ENCODE results near the gene REG3G.

REG3G gene

DNA sequence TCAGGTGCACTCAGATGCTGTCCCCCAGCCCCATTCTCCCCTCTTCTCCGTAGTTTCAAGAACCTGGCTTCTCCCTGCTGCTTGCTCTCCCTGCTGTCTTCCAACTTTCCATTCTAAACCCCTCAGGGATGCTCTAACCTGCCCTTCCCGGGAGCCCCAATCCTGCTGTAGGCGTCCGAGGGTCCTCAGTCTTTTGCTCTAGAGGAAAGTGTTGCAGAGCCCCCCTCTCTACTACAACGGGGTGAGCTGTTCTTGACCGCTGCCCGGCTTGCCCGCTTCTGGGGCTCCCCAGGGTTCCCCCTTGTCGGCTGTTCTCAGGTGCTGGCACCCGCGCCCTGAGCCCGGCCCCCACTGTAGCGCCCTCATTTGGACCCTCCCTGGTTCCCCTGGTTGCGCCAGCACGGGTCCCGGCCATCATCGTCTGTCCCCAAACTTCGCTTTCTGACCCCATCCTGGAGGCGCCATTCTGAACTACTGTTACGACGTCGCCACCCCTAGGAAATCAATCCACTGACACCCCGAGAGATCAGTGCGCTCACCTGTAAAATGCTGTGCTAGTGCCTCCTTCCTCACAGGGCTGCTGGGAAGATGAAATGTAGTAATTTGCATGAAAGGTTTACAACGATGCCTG lies 31.9 kb upstream of the REG3G start:
- TF ChIP-seq POLR2A (IDR thresholded peaks at IDR 0.05; ENCODE audit: low read depth, low read length), result no peak
- no peak for TF ChIP-seq POLR2AphosphoS5 (IDR thresholded peaks at IDR 0.05; ENCODE audit: low read depth, low read length)
- TF ChIP-seq TAF1 (IDR thresholded peaks at IDR 0.05; ENCODE audit: borderline replicate concordance, low read depth, low read length), result no peak
- no peak for DNase-seq (ENCODE audit: insufficient read length)
- no peak for FAIRE-seq

DNA sequence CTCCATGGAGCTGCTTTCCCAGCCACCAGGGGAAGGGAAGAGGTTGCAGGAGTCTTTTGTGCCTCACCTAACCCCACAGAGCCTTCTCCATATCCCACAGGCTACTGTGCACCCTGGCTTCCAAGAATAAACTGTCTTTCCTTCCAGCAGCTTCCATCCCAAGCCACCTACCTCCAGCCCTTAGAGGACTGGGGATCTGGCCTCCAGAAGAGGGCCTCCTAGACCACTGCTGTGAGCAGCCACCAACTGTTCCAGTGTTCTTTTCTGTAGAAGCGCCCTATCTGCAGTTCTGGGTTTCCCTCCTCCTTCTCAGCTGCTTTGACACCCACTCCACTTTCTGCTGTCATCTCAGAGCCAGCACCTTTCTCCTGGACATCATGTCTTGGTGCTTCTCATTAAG lies 30.7 kb upstream of the REG3G start:
- no peak for DNase-seq (ENCODE audit: insufficient read length)
- no peak for FAIRE-seq
- no peak for TF ChIP-seq POLR2A (IDR thresholded peaks at IDR 0.05; ENCODE audit: low read depth, low read length)
- TF ChIP-seq POLR2AphosphoS5 (IDR thresholded peaks at IDR 0.05; ENCODE audit: low read depth, low read length), result no peak

DNA sequence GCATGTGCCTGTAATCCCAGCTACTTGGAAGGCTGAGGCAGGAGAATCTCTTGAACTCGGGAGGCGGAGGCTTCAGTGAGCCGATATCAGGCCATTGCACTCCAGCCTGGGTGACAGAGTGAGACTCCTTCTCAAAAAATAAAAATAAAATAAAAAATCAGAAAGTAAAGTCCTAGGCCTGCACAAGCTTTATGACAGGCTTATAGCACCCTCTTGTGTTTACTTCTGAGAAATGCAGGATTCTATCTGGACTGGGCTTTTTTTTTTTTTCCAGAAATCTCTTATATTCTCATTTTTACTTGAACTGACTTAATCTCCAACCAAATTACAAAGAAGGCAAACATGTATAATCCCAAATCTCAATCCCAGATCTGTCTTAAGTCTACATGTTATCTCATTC lies 26.1 kb upstream of the REG3G start:
- TF ChIP-seq POLR2A (IDR thresholded peaks at IDR 0.05; ENCODE audit: low read depth, low read length) (no peak), POLR2AphosphoS5 (IDR thresholded peaks at IDR 0.05; ENCODE audit: low read depth, low read length) (no peak), TAF1 (IDR thresholded peaks at IDR 0.05; ENCODE audit: borderline replicate concordance, low read depth, low read length) (no peak)
- FAIRE-seq (no peak), DNase-seq (ENCODE audit: insufficient read length) (no peak)

DNA sequence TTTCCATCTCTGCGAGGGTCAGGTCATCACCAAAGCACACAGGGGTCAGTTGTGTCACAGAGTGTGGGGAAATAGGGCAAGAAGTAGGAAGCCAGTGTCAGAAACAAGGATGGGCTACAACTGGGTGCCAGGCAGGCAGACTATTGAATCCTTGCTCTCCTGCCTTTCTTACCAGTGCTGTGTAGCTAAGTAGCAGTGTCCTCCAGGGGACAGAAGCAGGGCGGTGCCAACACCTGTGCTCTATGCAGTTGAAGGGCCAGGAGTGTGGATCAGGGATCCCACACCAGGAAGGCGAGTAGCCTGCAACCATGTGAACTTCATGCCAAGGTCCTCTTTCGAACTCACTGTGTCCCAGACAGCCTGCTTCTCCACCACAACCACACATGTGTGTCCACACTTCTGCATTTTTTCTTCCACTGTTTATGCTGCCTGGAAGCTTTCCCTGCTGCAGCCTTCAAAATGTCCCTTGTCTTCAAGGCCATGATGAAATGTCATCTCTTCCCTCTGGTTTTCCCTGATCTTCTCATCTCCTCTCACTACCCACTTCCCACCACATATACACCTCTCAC lies 25.4 kb upstream of the REG3G start:
- no peak for FAIRE-seq
- DNase-seq (ENCODE audit: insufficient read length), result no peak
- no peak for TF ChIP-seq TAF1 (IDR thresholded peaks at IDR 0.05; ENCODE audit: borderline replicate concordance, low read depth, low read length)
- TF ChIP-seq POLR2A (IDR thresholded peaks at IDR 0.05; ENCODE audit: low read depth, low read length), result no peak
- TF ChIP-seq POLR2AphosphoS5 (IDR thresholded peaks at IDR 0.05; ENCODE audit: low read depth, low read length), result no peak

DNA sequence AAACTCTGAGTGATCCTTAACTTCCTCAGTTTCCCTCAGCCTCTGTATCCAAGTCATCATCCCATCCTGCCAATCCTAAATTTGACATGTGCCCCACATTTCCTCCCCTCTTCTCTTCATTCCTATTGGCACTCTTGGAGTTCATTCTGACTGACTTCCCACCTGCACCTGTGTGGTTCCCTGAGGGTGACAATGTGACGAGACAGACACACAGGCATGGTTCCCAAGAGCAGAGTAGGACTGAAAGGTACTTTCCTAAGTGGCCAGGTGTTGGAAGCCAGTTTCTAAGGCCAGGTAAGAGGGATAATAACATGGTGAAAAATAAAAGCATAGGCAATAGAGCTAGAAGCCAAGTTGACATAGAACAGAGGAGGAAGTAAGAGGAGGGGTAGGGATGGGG lies 24.2 kb upstream of the REG3G start:
- TF ChIP-seq TAF1 (IDR thresholded peaks at IDR 0.05; ENCODE audit: borderline replicate concordance, low read depth, low read length), result no peak
- no peak for TF ChIP-seq POLR2A (IDR thresholded peaks at IDR 0.05; ENCODE audit: low read depth, low read length)
- no peak for TF ChIP-seq POLR2AphosphoS5 (IDR thresholded peaks at IDR 0.05; ENCODE audit: low read depth, low read length)
- DNase-seq (ENCODE audit: insufficient read length) (no peak), FAIRE-seq (no peak)

DNA sequence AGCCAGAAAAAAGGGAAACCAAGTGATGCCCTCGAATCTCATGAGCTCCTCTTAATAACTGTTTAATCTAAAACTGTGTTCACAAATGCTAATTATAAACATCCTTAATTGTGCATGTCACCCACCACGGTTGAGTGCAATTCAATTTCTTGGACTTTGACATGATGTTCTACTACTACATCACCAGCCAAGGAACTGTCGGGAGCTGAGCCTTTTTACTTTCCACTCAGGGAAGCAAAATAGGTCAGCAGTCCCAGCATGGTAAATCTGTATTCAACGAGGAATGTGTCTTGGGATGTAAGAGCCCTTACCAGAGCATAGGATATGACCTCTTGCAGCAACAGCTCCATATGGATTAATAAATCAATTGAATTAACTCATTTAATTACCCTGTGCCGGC lies 20.8 kb upstream of the REG3G start:
- TF ChIP-seq TAF1 (IDR thresholded peaks at IDR 0.05; ENCODE audit: borderline replicate concordance, low read depth, low read length) (no peak), POLR2AphosphoS5 (IDR thresholded peaks at IDR 0.05; ENCODE audit: low read depth, low read length) (no peak), POLR2A (IDR thresholded peaks at IDR 0.05; ENCODE audit: low read depth, low read length) (no peak)
- DNase-seq (ENCODE audit: insufficient read length) (no peak), FAIRE-seq (no peak)

DNA sequence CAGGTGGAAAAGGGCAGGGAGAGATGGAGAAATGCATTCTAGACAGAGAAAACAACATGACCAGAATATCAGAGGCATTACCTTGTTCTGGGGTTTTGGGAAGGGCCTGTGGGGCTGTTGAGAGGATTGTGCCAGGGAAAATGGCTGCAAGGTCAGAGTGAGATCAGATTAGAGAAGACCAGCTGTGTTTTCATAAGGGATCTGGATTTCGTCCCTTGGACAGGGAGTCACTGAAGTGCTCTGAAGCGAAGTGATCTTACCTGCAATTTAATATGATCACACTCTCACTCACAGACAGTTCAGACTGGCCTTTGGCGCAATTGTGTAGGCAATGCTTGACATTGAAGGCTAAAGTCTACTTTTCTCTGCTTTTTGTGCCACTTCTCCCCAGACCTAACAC lies 20.3 kb upstream of the REG3G start:
- TF ChIP-seq POLR2AphosphoS5 (IDR thresholded peaks at IDR 0.05; ENCODE audit: low read depth, low read length), result no peak
- no peak for TF ChIP-seq POLR2A (IDR thresholded peaks at IDR 0.05; ENCODE audit: low read depth, low read length)
- no peak for TF ChIP-seq TAF1 (IDR thresholded peaks at IDR 0.05; ENCODE audit: borderline replicate concordance, low read depth, low read length)
- DNase-seq (ENCODE audit: insufficient read length) (no peak), FAIRE-seq (no peak)

DNA sequence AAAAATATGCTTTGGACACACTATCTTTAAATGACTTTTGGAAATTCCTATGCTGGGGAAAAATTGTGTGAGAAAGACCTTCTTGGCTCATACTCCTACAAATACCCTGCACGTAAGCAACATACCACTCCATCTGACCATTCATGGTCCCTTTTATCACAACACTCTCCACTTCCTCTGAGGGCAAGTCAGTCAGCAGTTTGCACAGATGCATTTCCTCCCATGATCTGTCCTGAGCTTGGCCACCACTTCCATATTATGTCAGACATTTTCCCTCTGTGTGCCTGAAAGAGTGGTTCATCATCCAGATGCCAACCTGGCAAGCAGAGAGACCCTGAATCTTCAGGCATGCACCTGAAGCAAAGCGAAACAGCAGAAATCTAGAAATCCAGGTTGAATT lies 16.1 kb upstream of the REG3G start:
- DNase-seq (ENCODE audit: insufficient read length), result no peak
- no peak for FAIRE-seq
- TF ChIP-seq POLR2AphosphoS5 (IDR thresholded peaks at IDR 0.05; ENCODE audit: low read depth, low read length), result no peak
- TF ChIP-seq POLR2A (IDR thresholded peaks at IDR 0.05; ENCODE audit: low read depth, low read length), result no peak
- no peak for TF ChIP-seq TAF1 (IDR thresholded peaks at IDR 0.05; ENCODE audit: borderline replicate concordance, low read depth, low read length)

DNA sequence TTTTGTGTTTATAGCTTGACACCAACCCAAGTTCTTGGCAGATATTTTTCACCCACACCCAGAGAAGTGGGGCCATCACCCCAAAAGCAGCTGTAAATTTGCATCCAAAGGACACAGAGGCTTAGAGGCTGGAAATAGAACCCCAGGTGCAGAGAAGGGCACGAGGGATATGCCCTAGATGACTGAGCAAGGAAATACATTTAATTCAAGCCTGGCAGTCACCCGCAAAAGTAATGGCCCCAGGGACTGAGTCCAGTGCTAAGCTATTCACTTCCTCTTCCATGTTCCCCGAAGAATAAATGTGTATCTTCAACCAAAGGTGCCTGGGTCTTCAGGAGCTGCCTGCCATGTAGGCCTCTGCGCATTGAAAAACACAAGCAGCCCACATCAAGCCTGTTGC lies 14.0 kb upstream of the REG3G start:
- no peak for FAIRE-seq
- TF ChIP-seq POLR2AphosphoS5 (IDR thresholded peaks at IDR 0.05; ENCODE audit: low read depth, low read length) (no peak), POLR2A (IDR thresholded peaks at IDR 0.05; ENCODE audit: low read depth, low read length) (no peak), TAF1 (IDR thresholded peaks at IDR 0.05; ENCODE audit: borderline replicate concordance, low read depth, low read length) (no peak)
- DNase-seq (ENCODE audit: insufficient read length), result no peak

DNA sequence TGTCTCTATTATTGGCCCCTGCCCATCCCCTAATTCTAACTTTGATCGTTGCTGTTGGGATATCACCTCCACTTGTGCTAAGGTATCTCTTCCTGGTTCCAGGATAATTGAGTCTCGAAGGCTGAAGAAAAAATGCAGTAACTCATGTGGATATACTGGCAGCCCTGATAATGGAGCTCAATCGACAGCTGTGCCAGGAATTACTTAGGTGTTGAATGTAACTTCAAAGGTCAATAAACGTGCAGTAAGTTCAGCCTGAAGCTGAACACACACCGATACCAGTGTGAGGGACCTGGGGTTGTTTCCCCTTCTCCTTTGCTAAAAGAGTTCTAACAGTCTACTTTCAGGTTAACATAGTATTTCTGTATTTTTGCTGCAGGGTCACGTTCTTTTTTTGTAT lies 11.9 kb upstream of the REG3G start:
- no peak for DNase-seq (ENCODE audit: insufficient read length)
- no peak for TF ChIP-seq TAF1 (IDR thresholded peaks at IDR 0.05; ENCODE audit: borderline replicate concordance, low read depth, low read length)
- no peak for TF ChIP-seq POLR2AphosphoS5 (IDR thresholded peaks at IDR 0.05; ENCODE audit: low read depth, low read length)
- TF ChIP-seq POLR2A (IDR thresholded peaks at IDR 0.05; ENCODE audit: low read depth, low read length), result no peak
- FAIRE-seq, result no peak

DNA sequence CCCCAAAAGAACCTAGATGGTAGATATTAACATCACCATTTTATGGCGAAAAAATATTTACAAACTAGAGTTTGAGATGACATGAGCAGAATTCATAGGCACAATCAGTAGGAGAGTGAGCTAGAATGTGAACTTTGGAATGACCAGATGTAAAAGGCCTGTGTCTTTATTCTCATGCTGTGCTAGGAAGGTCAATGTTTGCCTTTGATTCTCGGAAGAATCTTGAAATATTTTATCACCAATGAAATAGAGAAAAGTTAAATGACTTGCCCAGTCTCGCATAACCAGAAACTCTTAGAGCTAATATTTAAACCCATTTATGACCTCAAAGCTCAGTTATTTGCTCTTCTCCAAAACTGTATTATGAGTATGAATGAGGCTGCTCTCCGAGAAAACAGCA lies 9.2 kb upstream of the REG3G start:
- FAIRE-seq (no peak), DNase-seq (ENCODE audit: insufficient read length) (no peak)
- TF ChIP-seq TAF1 (IDR thresholded peaks at IDR 0.05; ENCODE audit: borderline replicate concordance, low read depth, low read length) (no peak), POLR2AphosphoS5 (IDR thresholded peaks at IDR 0.05; ENCODE audit: low read depth, low read length) (no peak), POLR2A (IDR thresholded peaks at IDR 0.05; ENCODE audit: low read depth, low read length) (no peak)

DNA sequence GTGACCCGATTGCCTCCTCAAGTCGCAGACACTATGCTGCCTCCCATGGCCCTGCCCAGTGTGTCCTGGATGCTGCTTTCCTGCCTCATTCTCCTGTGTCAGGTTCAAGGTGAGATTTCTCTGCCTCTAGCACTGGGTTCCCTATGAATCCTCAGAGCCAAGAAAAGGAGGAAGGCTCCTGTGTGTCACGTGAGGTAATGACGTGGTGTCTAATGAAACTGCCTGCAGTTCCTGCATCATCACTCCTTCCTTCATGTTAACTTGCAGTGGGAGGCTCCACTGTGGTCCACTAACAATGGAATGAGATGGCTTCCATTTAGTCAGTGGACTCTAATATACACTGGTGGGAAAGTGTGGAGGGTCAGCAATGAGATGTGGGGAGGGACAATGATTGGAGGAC lies 559 bp downstream of the REG3G start:
- FAIRE-seq, result no peak
- TF ChIP-seq POLR2AphosphoS5 (IDR thresholded peaks at IDR 0.05; ENCODE audit: low read depth, low read length) (no peak), TAF1 (IDR thresholded peaks at IDR 0.05; ENCODE audit: borderline replicate concordance, low read depth, low read length) (no peak), POLR2A (IDR thresholded peaks at IDR 0.05; ENCODE audit: low read depth, low read length) (no peak)

More for the DNA sequence above, 559 bp downstream of the REG3G start:
- DNase-seq (ENCODE audit: insufficient read length), result no peak

Data from GM12892 (cell line).